ENCODE data around the gene CDK11A.

Gene CDK11A

DNA sequence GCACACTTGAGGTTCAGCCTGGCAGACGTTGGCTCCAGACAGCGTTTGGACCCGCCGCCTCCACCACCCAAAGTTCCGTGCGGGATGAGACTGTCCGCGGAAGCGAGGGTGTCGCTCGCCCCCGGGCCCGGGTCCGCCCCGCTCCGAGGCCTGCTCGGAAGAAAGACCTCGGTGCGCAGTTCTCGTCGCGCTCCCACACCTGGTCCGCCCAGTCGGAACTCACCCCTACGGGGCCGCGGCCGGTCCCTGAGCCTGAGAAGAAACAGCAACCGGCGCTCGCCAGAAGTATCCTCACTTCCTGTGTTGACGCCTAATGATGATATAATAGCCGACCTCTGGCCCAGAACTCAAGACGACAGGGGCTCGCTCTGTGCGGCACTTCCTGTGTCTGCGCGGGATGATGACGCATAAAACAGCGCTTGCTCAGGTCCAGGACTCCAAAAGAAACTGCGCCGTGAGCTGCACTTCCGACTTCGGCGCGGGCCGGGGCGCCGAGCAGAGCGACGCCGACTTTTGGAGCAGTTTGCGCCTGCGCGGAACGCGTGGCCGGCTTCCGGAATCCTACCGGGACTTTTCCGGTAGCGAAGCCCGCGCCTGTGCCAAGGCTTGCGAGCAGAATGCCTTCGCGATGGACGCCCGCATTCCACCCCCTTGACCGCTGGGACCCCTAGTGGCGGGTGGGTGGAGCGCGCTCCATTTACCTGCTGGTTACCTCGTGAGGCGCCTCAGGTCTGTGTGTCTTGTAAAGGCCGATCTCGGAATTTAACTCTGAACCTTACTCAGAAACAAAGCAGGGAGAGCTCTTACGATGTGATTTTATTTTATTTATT is at the start of gene CDK11A:
Gene CDK11A (minus strand): TSS at position 323 of the 830 bp plus-strand sequence. CDS start 1,539 bp downstream, outside the sequence.
- peak; percentile 93 to 99 for DNase-seq (ENCODE audit: low read depth in 2 of 2)

DNA sequence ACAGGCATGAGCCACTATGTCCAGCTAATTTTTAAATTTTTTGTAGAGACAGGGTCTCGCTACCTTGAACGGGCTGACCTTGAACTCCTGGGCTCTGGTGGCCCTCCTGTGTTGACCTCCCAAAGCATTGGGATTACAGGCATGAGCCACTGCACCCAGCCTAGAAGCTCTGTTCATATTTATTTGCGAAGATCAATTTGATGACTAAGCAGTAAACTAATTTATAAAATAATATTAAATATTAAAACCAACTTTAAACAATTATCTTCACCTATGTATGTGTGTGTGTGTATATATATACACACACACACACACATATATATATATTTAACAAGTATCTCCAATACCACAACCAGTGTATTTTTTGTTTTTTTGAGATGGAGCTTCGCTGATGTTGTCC is 49.7 kb upstream of the CDK11A start:
- DNase-seq (ENCODE audit: low read depth in 2 of 2) = no peak

DNA sequence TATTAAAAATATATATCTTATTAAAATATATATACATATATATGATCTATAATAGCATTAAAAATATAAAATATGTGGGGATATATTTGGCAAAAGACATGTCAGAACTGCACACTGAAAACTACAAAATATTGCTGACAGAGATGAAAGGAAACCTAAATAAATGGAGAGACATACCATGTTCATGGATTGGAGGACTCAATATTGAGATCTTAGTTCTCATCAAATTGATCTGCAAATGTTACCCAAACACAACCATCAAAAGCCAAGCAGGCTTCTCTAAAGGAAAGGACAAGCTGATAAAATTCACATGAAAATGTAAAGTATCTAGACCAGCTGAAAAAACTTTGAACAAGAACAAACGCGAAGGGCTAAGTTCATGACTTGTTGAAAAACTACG is 46.9 kb upstream of the CDK11A start:
- DNase-seq (ENCODE audit: low read depth in 2 of 2) = no peak

DNA sequence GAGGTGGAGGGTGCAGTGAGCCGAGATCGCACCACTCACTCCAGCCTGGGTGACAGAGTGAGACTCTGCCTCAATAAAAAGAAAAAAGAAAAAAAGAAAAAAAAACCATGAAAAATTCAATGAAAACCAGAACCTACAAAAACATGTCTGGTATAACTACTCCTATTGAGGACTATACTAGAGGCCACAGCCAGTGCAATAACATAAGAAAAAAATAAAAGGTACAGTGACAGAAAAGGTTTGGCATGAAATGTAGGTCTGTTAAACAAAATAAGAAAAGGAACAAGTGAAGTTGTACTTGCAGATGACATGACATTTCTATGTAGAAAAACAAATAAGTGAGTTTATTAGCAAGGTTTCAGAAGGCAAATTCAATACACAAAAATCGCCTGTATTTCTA is 45.9 kb upstream of the CDK11A start:
- DNase-seq (ENCODE audit: low read depth in 2 of 2) = no peak

DNA sequence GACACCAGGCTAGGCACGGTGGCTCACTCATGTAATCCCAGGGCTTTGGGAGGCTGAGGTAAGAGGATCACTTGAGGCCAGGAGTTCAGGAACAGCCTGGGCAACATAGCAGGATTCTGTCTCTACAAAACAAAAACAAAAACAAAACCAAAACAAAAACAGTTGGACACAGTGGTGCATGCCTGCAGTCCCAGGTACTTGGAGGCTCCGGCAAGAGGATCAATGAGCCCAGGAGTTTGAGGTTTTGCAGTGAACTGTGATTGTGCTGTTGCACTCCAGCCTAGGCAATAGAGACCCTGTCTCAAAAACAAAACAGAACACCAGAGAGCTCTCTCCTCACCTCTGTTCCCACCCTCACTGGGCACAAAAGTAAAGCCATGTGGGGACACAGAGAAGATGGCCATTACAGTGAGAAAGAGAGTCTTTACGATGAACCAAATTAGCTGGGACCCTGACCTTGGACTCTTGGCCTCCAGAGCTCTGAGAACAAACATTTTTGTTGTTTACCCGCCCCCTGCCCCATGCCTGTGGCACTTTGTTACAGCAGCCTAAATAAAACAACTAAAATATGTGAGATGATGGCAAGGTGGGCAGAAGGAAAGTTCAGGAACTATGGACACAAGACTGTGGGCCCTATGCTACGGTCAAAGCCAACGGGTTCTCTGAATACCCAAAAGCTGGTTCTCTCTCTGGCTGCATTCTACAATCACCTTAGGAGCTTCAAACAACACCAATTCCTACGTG is 44.3 kb upstream of the CDK11A start:
- no peak for DNase-seq (ENCODE audit: low read depth in 2 of 2)

DNA sequence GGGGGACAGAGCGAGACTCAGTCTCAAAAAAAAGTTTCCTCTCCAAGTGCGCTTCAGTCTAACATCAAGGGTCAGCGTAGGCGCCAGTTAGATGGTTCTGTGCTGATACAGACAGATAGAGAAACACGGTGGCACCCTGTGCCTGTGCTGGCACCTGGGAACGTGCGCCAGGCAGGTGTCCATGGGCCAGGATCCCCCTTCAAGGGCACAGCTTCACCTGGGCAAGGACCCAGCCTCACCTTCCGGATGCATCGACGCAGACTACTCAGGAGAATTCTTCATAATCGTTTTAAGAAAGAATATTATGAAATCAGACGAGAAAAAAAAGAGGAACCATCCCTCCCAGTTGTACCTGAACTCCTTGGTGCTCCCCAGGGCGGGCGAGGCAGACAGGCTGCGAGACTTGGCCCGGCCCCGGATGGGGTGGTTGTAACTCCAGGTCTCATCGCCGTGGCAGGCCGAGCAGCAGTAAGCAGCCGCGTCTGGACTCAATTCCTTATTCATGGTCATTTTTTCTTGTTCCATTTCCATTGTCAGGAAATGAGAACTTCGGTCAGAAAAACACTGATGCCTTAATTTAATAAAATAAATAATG is 40.8 kb upstream of the CDK11A start:
- no peak for DNase-seq (ENCODE audit: low read depth in 2 of 2)

GRCh38 chr1:1763657-1764621 is 39.8 kb upstream of the CDK11A start:
- no peak for DNase-seq (ENCODE audit: low read depth in 2 of 2)

DNA sequence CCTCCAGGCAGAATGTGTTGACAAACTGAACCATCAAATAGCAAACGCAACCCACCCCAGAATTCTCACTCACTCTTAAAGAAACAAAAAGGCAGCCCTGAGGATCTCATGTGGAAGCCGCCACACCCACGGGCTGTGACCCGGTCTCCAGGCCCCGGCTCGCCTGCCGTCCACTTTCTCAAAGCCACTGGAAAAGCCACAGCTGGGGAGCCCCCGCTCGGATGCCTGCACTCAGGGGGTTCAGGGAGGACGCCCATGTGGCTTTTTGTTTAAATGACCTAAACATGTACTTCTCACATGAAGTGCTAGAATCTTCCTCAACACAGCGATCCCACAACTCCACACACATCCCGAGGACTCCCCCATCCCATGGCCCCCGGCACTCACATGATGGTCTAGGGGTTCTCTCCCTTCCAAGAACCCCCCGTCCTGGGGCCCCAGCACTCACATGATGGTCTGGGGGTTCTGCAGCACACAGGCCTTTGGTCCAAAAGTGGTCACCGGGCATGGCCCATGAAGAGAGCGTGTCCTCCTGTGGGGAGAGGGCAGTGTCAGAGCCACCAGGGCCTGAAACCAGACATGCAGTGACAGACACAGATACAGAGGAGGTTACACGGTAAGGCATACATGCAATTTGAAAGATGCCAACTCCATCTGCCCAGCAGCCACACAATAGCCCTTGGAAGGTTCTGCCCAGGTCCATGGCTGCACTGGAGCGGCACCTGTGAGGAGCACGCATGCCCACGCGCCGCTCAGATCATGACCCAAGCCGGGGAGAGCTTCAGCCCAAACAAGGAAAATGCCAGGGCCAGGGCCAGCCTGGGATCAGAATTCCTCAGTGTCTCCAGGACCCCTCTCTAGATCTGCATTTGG is 37.6 kb upstream of the CDK11A start:
- DNase-seq (ENCODE audit: low read depth in 2 of 2) = no peak

- DNase-seq (ENCODE audit: low read depth in 2 of 2) = no peak
These were observed 36.6 kb upstream of the CDK11A start for GRCh38 chr1:1760715-1761114.

- no peak for DNase-seq (ENCODE audit: low read depth in 2 of 2)
These were observed 36.1 kb upstream of the CDK11A start for GRCh38 chr1:1760345-1760650.

DNA sequence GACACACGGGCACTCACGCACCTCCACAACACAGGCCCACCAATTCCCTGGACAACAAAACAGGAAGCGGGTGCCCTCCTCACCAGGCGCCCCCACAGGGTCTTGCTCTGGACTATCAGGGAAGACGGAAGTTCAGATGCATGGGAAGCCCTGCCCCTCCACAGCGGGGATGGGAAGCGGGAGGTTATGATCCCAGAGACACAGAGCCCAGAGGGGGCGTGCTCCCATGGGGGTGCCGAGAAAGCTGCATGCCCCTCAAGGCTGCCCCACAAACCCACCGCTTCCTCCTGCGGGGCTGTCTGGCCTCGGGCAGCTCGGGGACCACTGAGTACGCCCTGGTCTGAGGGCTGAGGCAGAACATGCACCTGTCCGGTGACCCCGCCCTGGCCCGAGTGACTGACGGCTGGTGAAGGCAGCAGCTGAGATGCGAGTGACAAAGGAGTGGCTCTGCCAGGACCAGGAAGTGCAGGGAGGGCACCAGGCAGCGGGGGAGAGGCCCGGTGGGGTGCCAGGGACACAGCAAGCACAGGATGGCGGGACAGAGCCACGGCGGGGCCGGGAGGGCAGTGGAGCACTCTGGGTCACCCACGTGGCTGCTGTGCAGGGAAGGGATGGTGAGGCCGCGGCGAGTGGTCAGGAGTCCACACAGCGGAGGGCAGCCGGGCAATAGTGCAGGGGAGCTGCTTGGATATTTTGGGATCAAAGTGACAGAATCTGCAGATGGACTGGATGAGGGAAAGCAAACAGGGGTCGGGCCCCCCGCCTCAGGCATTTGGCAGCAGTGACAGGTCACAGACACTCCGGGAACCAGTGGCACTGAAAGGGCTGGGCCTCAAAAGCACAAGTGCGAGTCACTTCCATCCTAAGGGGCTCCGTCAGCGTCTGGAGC is 35.5 kb upstream of the CDK11A start:
- no peak for DNase-seq (ENCODE audit: low read depth in 2 of 2)

DNA sequence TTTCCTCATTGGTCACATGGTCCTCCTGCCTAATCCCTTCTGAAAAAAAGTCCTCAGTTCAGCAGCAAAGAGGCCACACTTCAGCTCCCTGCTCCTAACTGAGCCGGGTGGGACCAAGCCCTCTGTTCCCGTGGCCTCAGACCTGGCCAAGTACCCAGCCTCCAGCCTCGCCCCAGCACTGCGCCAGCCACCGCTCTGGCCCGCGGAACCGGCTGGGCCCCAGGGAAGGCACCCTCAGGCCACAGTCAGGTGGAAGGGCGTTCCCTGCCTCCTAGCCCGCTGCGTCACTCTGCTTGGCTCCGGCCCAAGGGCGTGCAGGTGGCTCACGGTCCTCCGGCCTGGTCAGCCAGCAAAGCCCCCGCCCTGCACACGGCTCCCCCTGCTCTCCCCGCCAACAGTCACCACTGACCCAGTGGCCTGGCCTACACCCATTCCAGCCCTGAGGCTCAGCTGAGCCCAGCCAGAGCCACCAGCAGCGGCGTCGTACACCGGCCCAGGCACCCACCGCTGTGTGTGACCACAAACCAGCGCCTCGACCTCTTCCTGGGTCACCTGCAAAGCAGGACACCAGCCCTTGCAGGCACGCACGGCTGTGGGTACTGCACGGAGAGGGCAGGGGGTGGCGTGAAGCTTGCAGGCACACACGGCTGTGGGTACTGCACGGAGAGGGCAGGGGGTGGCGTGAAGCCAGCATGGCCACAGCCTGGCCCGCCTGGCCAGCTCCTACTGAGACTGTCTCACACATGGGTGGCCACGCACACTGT is 34.7 kb upstream of the CDK11A start:
- no peak for DNase-seq (ENCODE audit: low read depth in 2 of 2)

DNA sequence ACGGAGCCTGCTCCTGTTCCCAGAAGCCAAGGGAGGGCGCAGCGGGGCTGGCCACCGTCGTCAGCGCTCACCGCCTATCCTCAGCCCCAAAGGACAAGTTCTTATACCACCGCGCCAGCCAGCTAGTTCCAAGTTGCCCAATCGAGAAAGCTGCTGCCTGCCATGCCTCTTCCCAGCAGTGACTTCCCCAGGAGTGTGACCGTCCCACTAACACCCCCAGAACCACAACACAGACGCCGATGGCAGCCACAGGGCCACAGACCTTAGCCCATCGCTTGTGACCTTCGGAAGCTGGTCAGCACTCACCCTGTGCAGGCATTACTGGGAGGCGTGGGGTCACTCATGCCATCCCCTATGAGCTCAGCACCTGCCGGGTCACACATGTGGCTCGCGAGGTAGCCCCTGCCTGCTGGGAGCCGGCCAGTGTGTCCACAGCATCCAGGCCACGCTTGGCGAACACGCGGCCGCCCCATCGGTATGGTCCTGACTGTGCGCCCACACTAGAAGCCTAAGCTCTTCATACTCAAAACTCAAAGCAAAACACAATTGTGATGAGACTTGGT is 34.0 kb upstream of the CDK11A start:
- no peak for DNase-seq (ENCODE audit: low read depth in 2 of 2)

DNA sequence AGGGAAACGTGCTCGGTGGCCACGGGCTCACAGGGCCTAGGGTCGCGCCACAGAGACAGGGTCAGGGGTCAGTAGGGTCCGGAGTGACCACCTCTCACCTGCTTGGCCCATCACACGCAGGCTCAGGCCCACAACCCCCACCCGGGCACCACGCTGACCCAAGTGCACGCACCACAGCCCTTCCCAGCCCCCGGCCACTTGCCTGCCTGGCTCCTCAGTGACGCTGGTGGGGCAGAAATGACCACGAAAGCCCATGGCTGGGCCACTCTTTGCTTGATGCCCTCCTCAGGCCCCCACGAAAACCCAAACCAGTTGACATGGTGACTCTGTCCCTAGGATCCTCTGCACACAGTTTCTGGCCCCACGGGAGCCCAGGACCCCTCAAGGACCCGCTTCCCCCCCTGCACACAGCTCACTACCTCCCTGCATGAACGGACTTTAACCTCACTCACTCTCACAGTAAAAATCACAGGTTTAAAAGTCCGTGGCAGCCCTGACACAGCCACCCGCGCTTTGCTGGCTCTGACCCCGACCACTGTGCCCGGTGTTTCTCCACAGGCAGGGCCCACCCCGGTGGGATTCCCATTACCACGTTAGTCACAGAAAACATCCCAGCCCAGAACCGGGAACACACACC is 33.4 kb upstream of the CDK11A start:
- DNase-seq (ENCODE audit: low read depth in 2 of 2) = no peak

DNA sequence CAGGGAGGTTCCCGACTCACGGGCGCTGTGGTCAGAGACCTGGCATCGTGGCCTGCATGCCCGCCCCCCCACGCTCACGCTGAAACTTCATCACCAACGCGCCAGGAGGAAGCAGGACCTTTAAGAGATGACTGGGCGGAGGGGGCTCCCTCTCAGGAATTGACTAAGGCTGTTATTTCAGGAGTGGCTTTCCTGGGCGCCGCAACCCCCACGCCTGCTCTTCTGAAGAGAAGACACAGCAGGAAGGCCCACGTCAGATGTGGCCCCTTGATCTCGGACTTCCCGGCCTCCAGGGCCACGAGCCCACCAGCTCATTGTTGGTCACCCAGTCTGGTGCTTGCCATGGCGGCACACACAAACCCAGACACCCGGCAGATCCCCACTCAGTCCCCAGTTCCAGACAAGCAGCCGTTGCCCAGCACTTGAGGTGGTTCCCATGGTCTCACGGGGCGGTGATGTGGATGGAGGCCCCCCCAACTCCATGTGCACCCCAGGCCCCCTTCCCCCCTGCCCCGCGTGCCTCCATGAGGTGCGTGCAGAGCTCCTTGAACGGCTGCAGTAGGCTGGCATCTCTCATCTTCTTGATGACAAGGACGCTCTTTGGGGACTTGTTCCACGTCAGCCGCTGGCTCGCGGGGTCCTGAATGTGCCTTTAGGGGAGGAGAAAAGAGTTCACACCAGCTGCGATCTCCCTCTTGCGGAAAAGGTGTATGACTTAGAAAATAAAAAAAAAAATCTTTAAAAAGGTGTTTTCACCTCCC is 32.7 kb upstream of the CDK11A start:
- DNase-seq (ENCODE audit: low read depth in 2 of 2) = no peak

GRCh38 chr1:1755852-1756251 is 31.7 kb upstream of the CDK11A start:
- DNase-seq (ENCODE audit: low read depth in 2 of 2) = no peak

DNA sequence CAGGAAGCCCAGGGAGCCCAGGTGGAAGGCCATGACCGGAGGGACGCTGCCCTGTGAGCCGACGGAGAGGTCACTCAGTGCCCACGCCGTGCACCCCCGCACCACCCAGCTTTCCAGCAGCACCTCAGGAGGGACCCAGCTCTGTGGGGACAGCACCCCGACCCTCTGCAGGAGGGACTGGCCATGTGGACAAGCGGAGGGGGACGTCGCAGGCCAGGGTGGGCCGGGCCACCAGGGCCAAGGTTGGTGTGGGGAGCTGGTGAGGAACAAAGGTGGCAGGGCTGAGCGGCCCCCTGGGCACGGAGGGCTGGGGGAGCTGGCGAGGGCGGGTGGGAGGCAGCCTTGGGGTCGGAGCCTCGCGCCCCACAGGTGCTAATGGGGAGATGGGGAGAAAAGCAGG is 31.3 kb upstream of the CDK11A start:
- no peak for DNase-seq (ENCODE audit: low read depth in 2 of 2)
